Posterior vena cava (tissue), 2 donors: ENCODE measurements around the gene ANP32B. TPM values are rescaled to one million over a fixed set of nuclear protein-coding genes. Genes with fewer than 3 reads are reported as not detected.
"Not testable (repeated sequence)": the region's sequence is repeated elsewhere in the genome, so short reads cannot be mapped to it uniquely, and the experiment has no call there.

ENCODE experiments used
- DNase-seq: peaks from one replicate; pipeline ENCODE4 v3.0.0-alpha.2; 2020; ENCODE audit warnings: low spot score
- intact Hi-C, 2 donors: fragments of 100-400 bp; cut with DNase I; formaldehyde crosslinking; loops; one replicate each; pipeline versions ENCODE4 v1.14.1 to v1.14.2; 2022 to 2023
- total RNA-seq, 2 donors: library from RNA; stranded (reverse); fragmentation: NEBNext Ultra II Directional; extraction: Animal tissue kit (Norgen Biotek cat#: 25700); gene quantifications; one replicate each; pipeline ENCODE4 v1.2.1, GENCODE V29; 2021
- donor health status: DM: yes; HTN: yes; CAD: no.
- donor health status: DM: yes; HTN: yes; CAD: no.

Gene ANP32B
- total RNA-seq, 2 donors from 2014 or later, result 95.8 to 98.0 TPM

GRCh38 chr9:98010445-98010844, 27.3 kb downstream of the ANP32B start:
- intact Hi-C loops, result no loop called here
- DNase-seq, result no peak

- intact Hi-C loops, result no loop called here
- no peak for DNase-seq
Observed at GRCh38 chr9:98011122-98011521, 28.0 kb downstream of the ANP32B start.

GRCh38 chr9:98016137-98016680, 33.1 kb downstream of the ANP32B start:
- intact Hi-C loops, result no loop called here
- DNase-seq, result no peak

- intact Hi-C loops, result no loop called here
- DNase-seq, result no peak
Observed at GRCh38 chr9:98017306-98017705, 34.2 kb downstream of the ANP32B start.

- intact Hi-C loops, result no loop called here
- no peak for DNase-seq
Observed at GRCh38 chr9:98018347-98018746, 35.2 kb downstream of the ANP32B start.

GRCh38 chr9:98019098-98019497, 36.0 kb downstream of the ANP32B start:
- intact Hi-C loops, result no loop called here
- DNase-seq, result no peak

GRCh38 chr9:98019869-98020268, 36.7 kb downstream of the ANP32B start:
- not testable (repeated sequence) for DNase-seq

GRCh38 chr9:98020476-98021145, 37.5 kb downstream of the ANP32B start:
- DNase-seq, result no peak
- intact Hi-C loops, result loop anchor here in 1 of 2 donors (5.0 kb wide), 1 partner anchor 243 kb away; no protein-coding TSS in a partner anchor

More at GRCh38 chr9:98019869-98020268, 36.7 kb downstream of the ANP32B start:
- intact Hi-C loops, result loop anchor here in 1 of 2 donors (5.0 kb wide), 1 partner anchor 243 kb away; no protein-coding TSS in a partner anchor

GRCh38 chr9:98021306-98022040, 38.3 kb downstream of the ANP32B start:
- no peak for DNase-seq
- intact Hi-C loops, result loop anchor here in 1 of 2 donors (5.0 kb wide), 1 partner anchor 244 kb away; no protein-coding TSS in a partner anchor

GRCh38 chr9:98022447-98022846, 39.3 kb downstream of the ANP32B start:
- no peak for DNase-seq
- intact Hi-C loops, result loop anchor here in 1 of 2 donors (5.0 kb wide), 1 partner anchor 245 kb away; no protein-coding TSS in a partner anchor

- intact Hi-C loops, result loop anchor here in 1 of 2 donors (5.0 kb wide), 1 partner anchor 247 kb away; no protein-coding TSS in a partner anchor
- DNase-seq, result no peak
Observed at GRCh38 chr9:98024702-98025101, 41.6 kb downstream of the ANP32B start.

GRCh38 chr9:98031169-98031568, 48.0 kb downstream of the ANP32B start:
- no peak for DNase-seq
- intact Hi-C loops, result loop anchor here in 1 of 2 donors (10.0 kb wide), 1 partner anchor 106 kb away; the partner anchor contains the start of gene TRMO

GRCh38 chr9:98031935-98032334, 48.8 kb downstream of the ANP32B start:
- intact Hi-C loops, result loop anchor here in 1 of 2 donors (10.0 kb wide), 1 partner anchor 107 kb away; the partner anchor contains the start of gene TRMO
- no peak for DNase-seq

GRCh38 chr9:98034593-98035546, 51.7 kb downstream of the ANP32B start:
- intact Hi-C loops, result loop anchor here (2.0 to 10.0 kb wide), 2 partner anchors 110 kb away; partner anchors contain the start of gene TRMO (in 1 of the 2)

GRCh38 chr9:98037357-98037756, 54.2 kb downstream of the ANP32B start:
- no peak for DNase-seq
- intact Hi-C loops, result loop anchor here in 1 of 2 donors (10.0 kb wide), 1 partner anchor 113 kb away; the partner anchor contains the start of gene TRMO

More at GRCh38 chr9:98034593-98035546, 51.7 kb downstream of the ANP32B start:
- peak; percentile 94 for DNase-seq

- no peak for DNase-seq
- intact Hi-C loops, result loop anchor here in 1 of 2 donors (10.0 kb wide), 1 partner anchor 114 kb away; the partner anchor contains the start of gene TRMO
Observed at GRCh38 chr9:98038958-98039357, 55.8 kb downstream of the ANP32B start.

GRCh38 chr9:98039607-98040017, 56.5 kb downstream of the ANP32B start:
- intact Hi-C loops, result loop anchor here in 1 of 2 donors (10.0 kb wide), 1 partner anchor 115 kb away; the partner anchor contains the start of gene TRMO
- no peak for DNase-seq

- DNase-seq, result no peak
- intact Hi-C loops, result no loop called here
Observed at GRCh38 chr9:98040212-98040611, 57.1 kb downstream of the ANP32B start.
